HUES64 (cell line): ENCODE results near the gene PPIL4.

Experiments
- H3K27ac ChIP-seq: 2 replicates; pipeline ENCODE4 v1.7.0; 2013; ENCODE audit warnings: low read depth, low read length, inconsistent platforms
- H3K27me3 ChIP-seq: 2 replicates; pipeline ENCODE4 v1.6.1; 2013; ENCODE audit warnings: mild to moderate bottlenecking, low read length; ENCODE audit not compliant: insufficient read depth
- H3K36me3 ChIP-seq: 2 replicates; pipeline ENCODE4 v1.6.1; 2013; ENCODE audit warnings: mild to moderate bottlenecking, low read length; ENCODE audit not compliant: insufficient read depth
- H3K4me1 ChIP-seq: 2 replicates; pipeline ENCODE4 v1.6.1; 2013; ENCODE audit warnings: mild to moderate bottlenecking, low read length, moderate library complexity; ENCODE audit not compliant: insufficient read depth
- H3K4me3 ChIP-seq: 2 replicates; pipeline ENCODE4 v1.5.1; 2013; ENCODE audit warnings: mild to moderate bottlenecking, low read length, moderate library complexity
- H3K9ac ChIP-seq: 2 replicates; pipeline ENCODE4 v1.6.1; 2013; ENCODE audit warnings: mild to moderate bottlenecking, low read depth, low read length
- H3K9me3 ChIP-seq: 2 replicates; pipeline ENCODE4 v1.6.1; 2013; ENCODE audit warnings: low read depth, low read length; ENCODE audit not compliant: insufficient read depth
- WGBS: fragments of 150-250, 120-280 bp; methylation state at CpG from one replicate; pipeline ENCODE4 v1.1.7; 2013; ENCODE audit warnings: missing lambda C conversion rate; 5-methylcytosine and 5-hydroxymethylcytosine counted together

PPIL4 gene

GRCh38 chr6:149483849-149484655 lies 61.8 kb downstream of the PPIL4 start:
- H3K9me3 ChIP-seq = no peaks in the 10 kb centered on the region
- no peaks in the 10 kb centered on the region for H3K36me3 ChIP-seq
- no peaks in the 10 kb centered on the region for H3K4me1 ChIP-seq
- no peaks in the 10 kb centered on the region for H3K27me3 ChIP-seq
- WGBS = 92% methylated on average over 11 of the region's 11 CpGs
- no peak overlapping the region for H3K9ac ChIP-seq
- no peak overlapping the region for H3K4me3 ChIP-seq
- no peak overlapping the region for H3K27ac ChIP-seq

GRCh38 chr6:149483334-149483725 lies 62.5 kb downstream of the PPIL4 start:
- H3K27ac ChIP-seq = no peak overlapping the region
- WGBS = 85% methylated on average over 3 of the region's 3 CpGs

GRCh38 chr6:149482545-149483333 lies 63.1 kb downstream of the PPIL4 start:
- no peak overlapping the region for H3K4me3 ChIP-seq
- H3K36me3 ChIP-seq = no peaks in the 10 kb centered on the region
- WGBS = 86% methylated on average over 14 of the region's 14 CpGs
- no peaks in the 10 kb centered on the region for H3K4me1 ChIP-seq
- H3K27ac ChIP-seq = no peak overlapping the region
- no peak overlapping the region for H3K9ac ChIP-seq
- H3K27me3 ChIP-seq = no peaks in the 10 kb centered on the region
- H3K9me3 ChIP-seq = no peaks in the 10 kb centered on the region

More at GRCh38 chr6:149483334-149483725, 62.5 kb downstream of the PPIL4 start:
- no peaks in the 10 kb centered on the region for H3K27me3 ChIP-seq
- no peak overlapping the region for H3K4me3 ChIP-seq
- H3K9ac ChIP-seq = no peak overlapping the region
- H3K4me1 ChIP-seq = no peaks in the 10 kb centered on the region
- no peaks in the 10 kb centered on the region for H3K9me3 ChIP-seq
- H3K36me3 ChIP-seq = no peaks in the 10 kb centered on the region

GRCh38 chr6:149480502-149481280 lies 65.2 kb downstream of the PPIL4 start:
- WGBS = 90% methylated on average over 16 of the region's 18 CpGs
- no peak overlapping the region for H3K4me3 ChIP-seq
- H3K27ac ChIP-seq = no peak overlapping the region
- no peaks in the 10 kb centered on the region for H3K27me3 ChIP-seq
- H3K9ac ChIP-seq = no peak overlapping the region
- no peaks in the 10 kb centered on the region for H3K9me3 ChIP-seq
- H3K4me1 ChIP-seq = no peaks in the 10 kb centered on the region
- H3K36me3 ChIP-seq = no peaks in the 10 kb centered on the region

- Histone ChIP-seq H3K36me3 (no peaks in the 10 kb centered on the region), H3K9me3 (no peaks in the 10 kb centered on the region), H3K27me3 (no peaks in the 10 kb centered on the region), H3K4me3 (no peak overlapping the region), H3K9ac (no peak overlapping the region), H3K27ac (no peak overlapping the region), H3K4me1 (no peaks in the 10 kb centered on the region)
- 95% methylated on average over 5 of the region's 5 CpGs for WGBS
Measured at GRCh38 chr6:149478631-149479314, 67.1 kb downstream of the PPIL4 start.

- peaks cover 4% of the 10 kb centered on the region; the same call in 1 of the 2 replicates for H3K4me1 ChIP-seq
- H3K36me3 ChIP-seq = no peaks in the 10 kb centered on the region
- H3K27me3 ChIP-seq = no peaks in the 10 kb centered on the region
- no peak overlapping the region for H3K9ac ChIP-seq
- 94% methylated on average over 5 of the region's 5 CpGs for WGBS
- H3K4me3 ChIP-seq = no peak overlapping the region
- no peaks in the 10 kb centered on the region for H3K9me3 ChIP-seq
- H3K27ac ChIP-seq = no peak overlapping the region
Measured at GRCh38 chr6:149477544-149477943, 68.3 kb downstream of the PPIL4 start.

- H3K9ac ChIP-seq = no peak overlapping the region
- H3K4me3 ChIP-seq = no peak overlapping the region
- H3K27ac ChIP-seq = no peak overlapping the region
- no peaks in the 10 kb centered on the region for H3K27me3 ChIP-seq
- H3K4me1 ChIP-seq = peaks cover 4% of the 10 kb centered on the region; the same call in 1 of the 2 replicates
- 75% methylated on average over 6 of the region's 6 CpGs for WGBS
- no peaks in the 10 kb centered on the region for H3K36me3 ChIP-seq
- H3K9me3 ChIP-seq = no peaks in the 10 kb centered on the region
Measured at GRCh38 chr6:149476789-149477455, 68.9 kb downstream of the PPIL4 start.

- H3K27ac ChIP-seq = no peak overlapping the region
- H3K27me3 ChIP-seq = no peaks in the 10 kb centered on the region
- H3K9me3 ChIP-seq = no peaks in the 10 kb centered on the region
- H3K4me1 ChIP-seq = peaks cover 4% of the 10 kb centered on the region; the same call in 1 of the 2 replicates
- WGBS = 93% methylated on average over 30 of the region's 30 CpGs
- H3K36me3 ChIP-seq = no peaks in the 10 kb centered on the region
- H3K9ac ChIP-seq = no peak overlapping the region
- H3K4me3 ChIP-seq = no peak overlapping the region
Measured at GRCh38 chr6:149474108-149474935, 71.5 kb downstream of the PPIL4 start.

GRCh38 chr6:149473080-149474052 lies 72.5 kb downstream of the PPIL4 start:
- H3K27ac ChIP-seq = no peak overlapping the region
- no peak overlapping the region for H3K9ac ChIP-seq
- H3K4me3 ChIP-seq = no peak overlapping the region
- no peaks in the 10 kb centered on the region for H3K36me3 ChIP-seq
- no peaks in the 10 kb centered on the region for H3K9me3 ChIP-seq
- H3K27me3 ChIP-seq = no peaks in the 10 kb centered on the region
- WGBS = 73% methylated on average over 20 of the region's 21 CpGs
- H3K4me1 ChIP-seq = peaks cover 4% of the 10 kb centered on the region; the same call in 1 of the 2 replicates
